ENCODE data around the gene MUC13. TPM values are rescaled to one million over a fixed set of nuclear protein-coding genes. Genes with fewer than 3 reads are reported as not detected.

Gene MUC13
- total RNA-seq, 1 donor from 2014 or later: 0.18 TPM

DNA sequence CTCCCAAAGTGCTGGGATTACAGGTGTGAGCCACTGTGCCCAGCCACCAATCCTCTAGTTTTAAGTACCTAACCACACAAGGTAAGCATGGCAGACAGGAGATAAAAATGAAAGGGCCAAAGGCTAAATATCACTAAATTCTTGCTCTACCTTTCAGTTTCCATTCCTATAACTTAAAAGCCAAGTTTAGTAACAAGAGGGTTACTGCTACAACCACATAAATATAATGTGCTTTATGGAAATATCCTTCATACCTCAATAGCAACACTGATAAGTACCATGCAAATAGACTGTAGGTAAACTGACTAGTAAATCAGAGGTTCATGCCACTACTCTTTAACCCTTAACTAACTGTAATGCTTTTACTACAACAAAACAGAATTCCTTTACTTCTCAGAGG lies 38.7 kb upstream of the MUC13 start:
- no peak overlapping the region for H3K4me3 ChIP-seq
- DNase-seq (no peak), ATAC-seq (no peak)
- TF ChIP-seq, protein P1, sequence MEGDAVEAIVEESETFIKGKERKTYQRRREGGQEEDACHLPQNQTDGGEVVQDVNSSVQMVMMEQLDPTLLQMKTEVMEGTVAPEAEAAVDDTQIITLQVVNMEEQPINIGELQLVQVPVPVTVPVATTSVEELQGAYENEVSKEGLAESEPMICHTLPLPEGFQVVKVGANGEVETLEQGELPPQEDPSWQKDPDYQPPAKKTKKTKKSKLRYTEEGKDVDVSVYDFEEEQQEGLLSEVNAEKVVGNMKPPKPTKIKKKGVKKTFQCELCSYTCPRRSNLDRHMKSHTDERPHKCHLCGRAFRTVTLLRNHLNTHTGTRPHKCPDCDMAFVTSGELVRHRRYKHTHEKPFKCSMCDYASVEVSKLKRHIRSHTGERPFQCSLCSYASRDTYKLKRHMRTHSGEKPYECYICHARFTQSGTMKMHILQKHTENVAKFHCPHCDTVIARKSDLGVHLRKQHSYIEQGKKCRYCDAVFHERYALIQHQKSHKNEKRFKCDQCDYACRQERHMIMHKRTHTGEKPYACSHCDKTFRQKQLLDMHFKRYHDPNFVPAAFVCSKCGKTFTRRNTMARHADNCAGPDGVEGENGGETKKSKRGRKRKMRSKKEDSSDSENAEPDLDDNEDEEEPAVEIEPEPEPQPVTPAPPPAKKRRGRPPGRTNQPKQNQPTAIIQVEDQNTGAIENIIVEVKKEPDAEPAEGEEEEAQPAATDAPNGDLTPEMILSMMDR (IDR thresholded peaks at IDR 0.05): no peak
- peaks cover 5% of the 10 kb centered on the region for H3K4me1 ChIP-seq
- H3K36me3 ChIP-seq: peaks cover 88% of the 10 kb centered on the region
- no peak overlapping the region for H3K27ac ChIP-seq
- no peaks in the 10 kb centered on the region for H3K27me3 ChIP-seq (ENCODE audit: low read depth)
- no peaks in the 10 kb centered on the region for H3K9me3 ChIP-seq
- intact Hi-C loops (cut with DNase I): no loop called here

DNA sequence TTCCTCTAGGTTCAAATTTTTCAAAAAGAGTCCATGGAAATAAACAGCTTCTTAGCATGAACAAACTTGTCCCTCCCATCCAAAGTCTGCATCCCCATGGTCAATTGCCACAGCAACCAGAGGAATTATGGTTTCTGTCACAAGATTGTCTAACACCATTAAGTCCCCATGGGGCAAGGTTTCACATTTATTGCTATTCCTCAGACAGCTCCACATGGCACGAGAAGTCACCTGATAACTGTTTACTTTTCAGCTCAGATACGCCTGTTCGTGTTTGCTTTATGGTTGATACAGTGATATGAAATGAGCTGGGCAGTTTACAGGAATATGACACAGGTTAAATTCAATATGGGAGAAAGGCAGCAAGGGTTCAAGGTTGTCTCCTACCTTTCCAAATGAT lies 37.9 kb upstream of the MUC13 start:
- Histone ChIP-seq H3K9me3 (no peaks in the 10 kb centered on the region), H3K4me1 (peaks cover 5% of the 10 kb centered on the region), H3K27me3 (ENCODE audit: low read depth) (no peaks in the 10 kb centered on the region), H3K27ac (no peak overlapping the region), H3K4me3 (no peak overlapping the region), H3K36me3 (peaks cover 80% of the 10 kb centered on the region)
- intact Hi-C loops (cut with DNase I): no loop called here
- ATAC-seq: peak in 1 of 2 donors; percentile 36
- TF ChIP-seq, protein P1 (IDR thresholded peaks at IDR 0.05): no peak
- DNase-seq: no peak

DNA sequence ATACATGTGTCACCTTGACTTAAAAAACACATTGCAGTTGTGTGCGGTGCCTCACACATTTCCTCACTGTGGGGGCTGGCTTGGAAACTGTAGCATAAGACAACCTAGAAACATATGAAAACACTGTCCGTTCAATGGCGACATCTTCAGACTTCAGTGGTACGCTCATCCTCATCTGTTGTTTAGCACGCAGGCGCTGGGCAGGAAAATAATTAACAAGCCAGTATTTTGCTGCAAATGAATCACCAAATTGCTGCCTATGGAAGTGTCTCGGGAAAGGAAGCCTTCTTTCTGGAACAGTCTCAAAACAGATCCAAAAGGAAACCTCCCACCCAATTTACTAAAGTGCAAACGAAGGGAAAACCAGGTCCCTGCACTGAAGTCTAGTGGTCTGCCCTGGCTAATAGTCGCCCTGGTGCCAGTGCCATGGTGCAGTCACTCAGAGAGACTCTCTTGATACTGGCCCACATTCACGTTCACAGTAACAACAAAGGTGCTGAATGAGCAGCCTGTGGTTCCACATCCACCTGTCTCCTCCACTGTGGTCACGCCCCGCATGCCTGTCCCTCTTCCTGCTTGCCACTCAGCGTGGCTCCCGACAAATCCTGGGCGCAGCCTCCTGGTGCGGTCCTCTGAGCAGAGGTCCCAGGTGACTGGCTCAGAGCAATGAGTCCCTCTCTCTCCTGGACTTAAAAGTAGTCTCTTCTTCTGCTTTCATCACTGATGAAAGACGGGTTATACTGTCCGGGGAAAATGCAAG lies 35.6 kb upstream of the MUC13 start:
- DNase-seq: no peak
- peaks cover 61% of the 10 kb centered on the region for H3K36me3 ChIP-seq
- H3K9me3 ChIP-seq: no peaks in the 10 kb centered on the region
- no peak overlapping the region for H3K4me3 ChIP-seq
- H3K4me1 ChIP-seq: peaks cover 5% of the 10 kb centered on the region
- no peak for ATAC-seq
- H3K27ac ChIP-seq: no peak overlapping the region
- TF ChIP-seq, protein P1 (IDR thresholded peaks at IDR 0.05): no peak
- H3K27me3 ChIP-seq (ENCODE audit: low read depth): no peaks in the 10 kb centered on the region
- intact Hi-C loops (cut with DNase I): no loop called here

DNA sequence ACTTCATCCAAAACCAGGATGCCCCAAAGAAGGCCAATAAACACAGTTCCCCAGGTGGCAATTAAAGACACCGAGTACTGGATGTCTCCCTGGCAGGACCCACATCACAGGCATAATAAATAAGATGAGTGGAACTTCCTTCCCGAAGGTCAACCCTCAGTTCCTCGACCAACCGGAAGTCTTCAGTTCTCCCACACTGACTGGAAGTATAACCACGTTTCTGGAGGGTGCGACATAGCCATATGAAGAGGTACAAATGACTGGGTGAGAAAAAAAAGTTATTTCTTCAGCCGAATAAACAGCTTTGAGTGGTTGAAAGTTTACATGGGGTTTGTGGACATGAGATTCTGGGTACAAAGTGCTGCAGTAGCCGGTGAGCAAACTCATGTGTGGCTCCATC lies 34.6 kb upstream of the MUC13 start:
- no peak for DNase-seq
- intact Hi-C loops (cut with DNase I): no loop called here
- ATAC-seq: no peak
- H3K4me1 ChIP-seq: peaks cover 5% of the 10 kb centered on the region
- H3K4me3 ChIP-seq: no peak overlapping the region
- no peaks in the 10 kb centered on the region for H3K27me3 ChIP-seq (ENCODE audit: low read depth)
- H3K27ac ChIP-seq: no peak overlapping the region
- TF ChIP-seq, protein P1 (IDR thresholded peaks at IDR 0.05): no peak
- H3K36me3 ChIP-seq: peaks cover 60% of the 10 kb centered on the region
- H3K9me3 ChIP-seq: no peaks in the 10 kb centered on the region

DNA sequence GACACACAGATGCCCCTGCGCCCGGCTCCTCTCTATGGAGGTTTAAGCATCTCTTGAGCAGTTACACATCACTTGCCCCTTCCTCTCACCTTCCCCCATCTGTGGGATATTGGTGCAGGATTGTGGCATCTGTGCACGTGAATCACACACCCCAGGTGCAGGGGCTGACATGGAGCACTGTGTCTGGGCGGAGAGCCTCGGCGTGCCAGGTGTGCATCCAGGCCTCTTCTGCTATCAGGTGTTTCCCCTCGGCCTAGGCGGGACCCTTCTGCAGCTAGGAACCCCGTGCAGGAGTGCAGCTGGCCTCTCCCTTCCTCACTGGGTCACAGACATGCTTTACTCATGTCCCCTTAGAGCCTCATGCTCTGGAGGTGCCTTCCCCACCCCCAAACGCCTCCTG lies 33.4 kb upstream of the MUC13 start:
- no peaks in the 10 kb centered on the region for H3K27me3 ChIP-seq (ENCODE audit: low read depth)
- DNase-seq (no peak), ATAC-seq (peak; percentile 5 to 22)
- H3K4me1 ChIP-seq: peaks cover 5% of the 10 kb centered on the region
- peak overlapping the region; percentile 16 for H3K27ac ChIP-seq
- TF ChIP-seq, protein P1 (IDR thresholded peaks at IDR 0.05): no peak
- no peaks in the 10 kb centered on the region for H3K9me3 ChIP-seq
- peaks cover 47% of the 10 kb centered on the region for H3K36me3 ChIP-seq
- H3K4me3 ChIP-seq: no peak overlapping the region
- intact Hi-C loops (cut with DNase I): no loop called here

Measured in lower lobe of right lung (tissue), 2 donors.